Activated B cell treated with CpG ODN at 0.5 μM for 24 hours (primary cell): Measurements from ENCODE around the gene CDH12. TPM values are rescaled to one million over a fixed set of nuclear protein-coding genes. Genes with fewer than 3 reads are reported as not detected.

Experiments
- ATAC-seq: fragments of 200-7000 bp; cut with Tn5 transposase; one replicate; pipeline ENCODE4 v1.10.0; 2021; ENCODE audit warnings: low read depth, mild to moderate bottlenecking, moderate library complexity
- CTCF ChIA-PET: fragments of 350-600 bp; sonication (Branson Sonifier 250); formaldehyde crosslinking; loops from one replicate; lab custom pipeline; 2021; ENCODE audit warnings: antibody characterized with exemption; lab: Charles Lee
- POLR2A ChIA-PET: fragments of 350-600 bp; sonication (Branson Sonifier 250); formaldehyde crosslinking; loops from one replicate; lab custom pipeline; 2021; ENCODE audit warnings: antibody characterized with exemption; lab: Charles Lee
- DNase-seq: peaks from one replicate; pipeline ENCODE4 v3.0.0; 2022
- H3K27ac Mint-ChIP-seq: one replicate; pipeline ENCODE4 v1.8.0; 2020; ENCODE audit warnings: mixed read lengths
- H3K27me3 Mint-ChIP-seq: one replicate; pipeline ENCODE4 v1.8.0; 2021; ENCODE audit warnings: mixed read lengths
- H3K36me3 Mint-ChIP-seq: one replicate; pipeline ENCODE4 v1.8.0; 2021; ENCODE audit warnings: low read depth, mixed read lengths
- H3K4me1 Mint-ChIP-seq: one replicate; pipeline ENCODE4 v1.8.0; 2021; ENCODE audit warnings: mixed read lengths
- H3K4me3 Mint-ChIP-seq: one replicate; pipeline ENCODE4 v1.8.0; 2020; ENCODE audit warnings: mild to moderate bottlenecking, mixed read lengths
- H3K9me3 Mint-ChIP-seq: one replicate; pipeline ENCODE4 v1.8.0; 2020; ENCODE audit warnings: mixed read lengths
- CTCF ChIP-seq: fragments of 200-600 bp; IDR thresholded peaks from one replicate; pipeline ENCODE4 v1.8.0; 2022; ENCODE audit warnings: antibody characterized with exemption, mild to moderate bottlenecking
- intact Hi-C: fragments of 100-400 bp; cut with micrococcal nuclease; formaldehyde crosslinking; loops from one replicate; pipeline ENCODE4 v1.15.1; 2024
- total RNA-seq: library from RNA; stranded (reverse); gene quantifications from 2 replicates; pipeline ENCODE4 v1.2.3, GENCODE V29; 2022

The CDH12 gene
- total RNA-seq, 1 donor from 2014 or later: not detected

DNA sequence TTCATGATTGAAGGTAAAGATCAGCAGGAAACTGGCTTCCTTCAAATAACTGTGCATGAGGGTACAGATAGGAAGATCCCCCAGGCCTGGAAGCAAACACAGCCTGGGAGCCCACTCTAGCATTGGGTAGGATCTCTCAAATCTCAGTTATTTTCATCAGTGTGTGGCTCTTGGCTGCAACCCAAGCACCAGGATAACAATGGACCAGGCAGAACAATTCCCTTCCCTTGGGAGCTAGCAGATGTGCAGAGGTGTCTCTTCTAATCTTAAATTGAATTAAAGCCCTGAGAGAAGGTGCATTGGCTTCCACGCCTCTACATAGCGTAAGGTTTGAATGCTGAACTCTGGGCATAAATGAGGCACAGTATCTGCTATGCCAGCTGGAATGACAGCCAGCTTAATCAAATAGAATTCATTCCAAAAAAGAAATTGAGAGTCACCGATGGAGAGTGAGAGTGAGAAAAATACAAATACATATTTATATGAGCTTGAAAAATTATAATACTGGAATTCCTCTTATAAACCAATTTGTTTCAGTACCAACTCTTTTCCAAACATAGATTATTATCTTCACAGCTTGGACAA is 957.3 kb downstream of the CDH12 start:
- Mint-ChIP-seq H3K4me1 (no peaks in the 10 kb centered on the region), H3K9me3 (no peaks in the 10 kb centered on the region), H3K4me3 (no peak overlapping the region), H3K27me3 (no peaks in the 10 kb centered on the region), H3K27ac (no peak overlapping the region), H3K36me3 (no peaks in the 10 kb centered on the region)
- ATAC-seq: no peak
- CTCF ChIA-PET: no interaction called here
- no peak for TF ChIP-seq CTCF
- no peak for DNase-seq
- intact Hi-C loops: no loop called here
- POLR2A ChIA-PET: no interaction called here

DNA sequence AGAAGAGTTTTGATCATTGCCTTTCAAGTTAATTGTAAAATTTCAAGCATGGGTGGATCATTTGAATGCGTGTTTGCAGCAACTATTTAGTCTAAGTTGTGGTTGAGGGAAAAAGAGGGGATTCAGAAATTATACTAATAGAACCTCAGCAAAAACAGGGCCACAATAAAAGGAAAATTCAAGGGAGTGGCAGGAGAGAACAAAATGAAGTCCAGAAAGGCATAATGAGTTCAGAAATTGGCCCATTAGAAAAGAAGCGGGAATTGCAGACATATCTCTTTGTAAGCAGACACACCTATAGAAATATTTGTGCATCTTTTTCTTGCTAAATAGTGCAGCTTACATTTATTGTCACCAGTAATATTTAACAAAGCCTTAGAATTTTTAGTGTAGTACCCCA is 960.0 kb downstream of the CDH12 start:
- ChIA-PET POLR2A (no interaction called here), CTCF (no interaction called here)
- no peak overlapping the region for H3K4me3 Mint-ChIP-seq
- no peak for DNase-seq
- no peak overlapping the region for H3K27ac Mint-ChIP-seq
- intact Hi-C loops: no loop called here
- ATAC-seq: no peak
- no peaks in the 10 kb centered on the region for H3K36me3 Mint-ChIP-seq
- no peaks in the 10 kb centered on the region for H3K4me1 Mint-ChIP-seq
- H3K27me3 Mint-ChIP-seq: no peaks in the 10 kb centered on the region
- no peaks in the 10 kb centered on the region for H3K9me3 Mint-ChIP-seq
- no peak for TF ChIP-seq CTCF

- ChIA-PET POLR2A (no interaction called here), CTCF (no interaction called here)
- no peak for TF ChIP-seq CTCF
- no peaks in the 10 kb centered on the region for H3K9me3 Mint-ChIP-seq
- no peak for ATAC-seq
- no peaks in the 10 kb centered on the region for H3K27me3 Mint-ChIP-seq
- H3K27ac Mint-ChIP-seq: no peak overlapping the region
- H3K4me1 Mint-ChIP-seq: no peaks in the 10 kb centered on the region
- no peaks in the 10 kb centered on the region for H3K36me3 Mint-ChIP-seq
- intact Hi-C loops: no loop called here
- no peak overlapping the region for H3K4me3 Mint-ChIP-seq
- DNase-seq: no peak
These were observed 963.6 kb downstream of the CDH12 start for GRCh38 chr5:21889581-21889980.

GRCh38 chr5:21882074-21882745 is 970.9 kb downstream of the CDH12 start:
- Mint-ChIP-seq H3K9me3 (peaks cover 2% of the 10 kb centered on the region), H3K4me1 (no peaks in the 10 kb centered on the region), H3K27me3 (no peaks in the 10 kb centered on the region), H3K27ac (no peak overlapping the region), H3K36me3 (no peaks in the 10 kb centered on the region), H3K4me3 (no peak overlapping the region)
- intact Hi-C loops: no loop called here
- CTCF ChIA-PET: no interaction called here
- DNase-seq (no peak), ATAC-seq (no peak)
- TF ChIP-seq CTCF: no peak
- POLR2A ChIA-PET: no interaction called here

GRCh38 chr5:21880164-21880563 is 973.0 kb downstream of the CDH12 start:
- intact Hi-C loops: no loop called here
- no peaks in the 10 kb centered on the region for H3K36me3 Mint-ChIP-seq
- no peak overlapping the region for H3K4me3 Mint-ChIP-seq
- DNase-seq: no peak
- TF ChIP-seq CTCF: no peak
- no peak for ATAC-seq
- ChIA-PET POLR2A (no interaction called here), CTCF (no interaction called here)
- H3K9me3 Mint-ChIP-seq: peaks cover 4% of the 10 kb centered on the region
- H3K4me1 Mint-ChIP-seq: no peaks in the 10 kb centered on the region
- no peak overlapping the region for H3K27ac Mint-ChIP-seq
- H3K27me3 Mint-ChIP-seq: no peaks in the 10 kb centered on the region
